Gastrocnemius medialis (tissue), 4 donors: ENCODE results near the gene ZMYM1. TPM values are rescaled to one million over a fixed set of nuclear protein-coding genes. Genes with fewer than 3 reads are reported as not detected.
"Not testable (repeated sequence)": the region's sequence is repeated elsewhere in the genome, so short reads cannot be mapped to it uniquely, and the experiment has no call there.

Source experiments
- ATAC-seq, 2 donors: fragments of 150-250 bp; one replicate each; pipeline ENCODE4 v1.9.1; 2016
- DNase-seq, 2 donors: peaks; one replicate each; pipeline ENCODE4 v3.0.0-alpha.2; 2019
- H3K27ac ChIP-seq, 4 donors: fragments of 200-600 bp; sonication (generic); 1 replicate in 1 of 4; 2 replicates in 3 of 4; pipeline ENCODE4 v1.5.1; 2016 to 2018; ENCODE audit warnings: mild to moderate bottlenecking in 2 of 4, moderate library complexity in 1 of 4
- H3K27me3 ChIP-seq, 3 donors: fragments of 200-600 bp; sonication (generic) in 2 of 3; 1 replicate in 1 of 3; 2 replicates in 2 of 3; pipeline versions ENCODE4 v1.5.1 to v1.6.0; 2016 to 2019; ENCODE audit warnings: mild to moderate bottlenecking in 1 of 3, moderate library complexity in 1 of 3
- H3K36me3 ChIP-seq, 2 donors: fragments of 200-600 bp; sonication (generic) in 1 of 2; one replicate each; pipeline ENCODE4 v1.5.1; 2017 to 2018
- H3K4me1 ChIP-seq, 2 donors: fragments of 200-600 bp; sonication (generic) in 1 of 2; one replicate each; pipeline ENCODE4 v1.5.1; 2016 to 2017; ENCODE audit warnings: mild to moderate bottlenecking in 2 of 2
- H3K4me3 ChIP-seq, 4 donors: fragments of 200-600 bp; sonication (generic) in 3 of 4; 1 replicate in 1 of 4; 2 replicates in 3 of 4; pipeline ENCODE4 v1.5.1; 2016 to 2019; ENCODE audit warnings: mild to moderate bottlenecking in 2 of 4
- H3K9me3 ChIP-seq, 3 donors: fragments of 200-600 bp; sonication (generic) in 2 of 3; 1 replicate in 1 of 3; 2 replicates in 2 of 3; pipeline ENCODE4 v1.5.1; 2016 to 2019
- POLR2A ChIP-seq, 2 donors: fragments of 450-650 bp; IDR thresholded peaks; one replicate each; pipeline ENCODE4 v1.6.1; 2017; ENCODE audit warnings: antibody characterized with exemption in 2 of 2, mild to moderate bottlenecking in 2 of 2, moderate library complexity in 2 of 2
- in situ Hi-C, 4 donors: fragments of 200-750 bp; cut with MboI; loops; one replicate each; pipeline versions ENCODE4 v1.15.0 to v1.8.0; 2017; ENCODE audit warnings: low sequenced_read_pairs in 4 of 4
- intact Hi-C: fragments of 100-400 bp; cut with DNase I; formaldehyde crosslinking; loops from one replicate; pipeline ENCODE4 v1.15.1; 2023; ENCODE audit warnings: low total_unique reads
- total RNA-seq, 4 donors: library from RNA; depleted of rRNA; stranded (reverse); fragments of >200 nt; gene quantifications; one replicate each; pipeline versions ENCODE4 v1.1.0 to v1.2.3, GENCODE V29; 2016
- TF ChIP-seq, protein P1 (sequence below), 5 experiments: fragments of 450-650 bp in 3 of 5; fragments of 200-600 bp in 2 of 5; sonication (generic) in 2 of 5; IDR thresholded peaks in 4 of 5; conservative IDR thresholded peaks in 1 of 5; 1 replicate in 4 of 5; 2 replicates in 1 of 5; pipeline ENCODE4 v1.5.1; 2016 to 2019; ENCODE audit warnings: antibody characterized with exemption in 5 of 5, mild to moderate bottlenecking in 3 of 5, moderate library complexity in 3 of 5

The ZMYM1 gene
- total RNA-seq, 4 donors from 2014 or later = 1.8 to 7.6 (median 3.6) TPM

DNA sequence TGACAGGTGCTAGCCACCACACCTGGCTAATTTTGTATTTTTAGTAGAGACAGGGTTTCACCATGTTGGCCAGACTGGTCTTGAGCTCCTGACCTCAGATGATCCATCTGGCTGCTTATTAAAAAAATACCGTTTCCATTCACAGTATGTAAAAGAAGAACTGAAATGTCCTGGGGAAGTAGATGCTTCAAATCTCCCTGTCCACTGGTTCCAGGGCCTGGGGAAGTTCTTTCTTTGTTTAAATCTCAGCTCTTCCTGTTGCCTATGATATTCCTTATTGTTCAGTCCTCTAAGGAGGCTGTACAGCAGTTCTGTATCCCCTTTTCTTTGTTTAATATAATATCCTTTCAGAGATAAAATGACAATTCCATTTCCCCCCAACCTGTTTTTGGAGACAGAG lies 47.4 kb downstream of the ZMYM1 start:
- ATAC-seq (no peak), DNase-seq (no peak)
- no peaks in the 10 kb centered on the region for H3K36me3 ChIP-seq
- no peak overlapping the region for H3K27ac ChIP-seq
- intact Hi-C loops (no loop called here), in situ Hi-C loops (no loop called here)
- no peak for TF ChIP-seq POLR2A (IDR thresholded peaks at IDR 0.05)
- TF ChIP-seq, protein P1, sequence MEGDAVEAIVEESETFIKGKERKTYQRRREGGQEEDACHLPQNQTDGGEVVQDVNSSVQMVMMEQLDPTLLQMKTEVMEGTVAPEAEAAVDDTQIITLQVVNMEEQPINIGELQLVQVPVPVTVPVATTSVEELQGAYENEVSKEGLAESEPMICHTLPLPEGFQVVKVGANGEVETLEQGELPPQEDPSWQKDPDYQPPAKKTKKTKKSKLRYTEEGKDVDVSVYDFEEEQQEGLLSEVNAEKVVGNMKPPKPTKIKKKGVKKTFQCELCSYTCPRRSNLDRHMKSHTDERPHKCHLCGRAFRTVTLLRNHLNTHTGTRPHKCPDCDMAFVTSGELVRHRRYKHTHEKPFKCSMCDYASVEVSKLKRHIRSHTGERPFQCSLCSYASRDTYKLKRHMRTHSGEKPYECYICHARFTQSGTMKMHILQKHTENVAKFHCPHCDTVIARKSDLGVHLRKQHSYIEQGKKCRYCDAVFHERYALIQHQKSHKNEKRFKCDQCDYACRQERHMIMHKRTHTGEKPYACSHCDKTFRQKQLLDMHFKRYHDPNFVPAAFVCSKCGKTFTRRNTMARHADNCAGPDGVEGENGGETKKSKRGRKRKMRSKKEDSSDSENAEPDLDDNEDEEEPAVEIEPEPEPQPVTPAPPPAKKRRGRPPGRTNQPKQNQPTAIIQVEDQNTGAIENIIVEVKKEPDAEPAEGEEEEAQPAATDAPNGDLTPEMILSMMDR (IDR thresholded peaks at IDR 0.05 in 4 of 5, conservative IDR thresholded peaks at IDR 0.05 in 1 of 5) = no peak
- H3K9me3 ChIP-seq = no peaks in the 10 kb centered on the region
- H3K27me3 ChIP-seq = no peaks in the 10 kb centered on the region
- no peaks in the 10 kb centered on the region for H3K4me1 ChIP-seq
- no peak overlapping the region for H3K4me3 ChIP-seq

DNA sequence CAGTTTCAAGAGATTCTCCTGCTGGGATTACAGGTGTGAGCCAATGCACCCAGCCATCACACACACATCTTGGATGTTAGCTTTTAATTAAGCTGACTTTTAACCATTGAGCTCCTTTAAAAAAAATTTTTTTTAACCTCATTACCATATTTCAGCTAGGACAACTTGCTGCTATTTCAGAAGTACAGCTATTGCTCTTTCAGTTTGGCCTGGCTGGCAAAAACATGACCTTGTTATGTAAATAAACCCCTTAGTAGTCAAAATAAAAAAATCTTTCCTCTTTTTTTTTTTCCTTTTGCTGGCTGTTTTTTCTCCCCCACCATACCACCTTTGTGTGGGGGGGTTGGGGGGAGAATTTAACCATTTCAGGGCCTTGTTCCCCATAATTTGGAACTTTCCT lies 49.9 kb downstream of the ZMYM1 start:
- intact Hi-C loops (no loop called here), in situ Hi-C loops (no loop called here)
- no peaks in the 10 kb centered on the region for H3K9me3 ChIP-seq
- no peaks in the 10 kb centered on the region for H3K36me3 ChIP-seq
- DNase-seq (no peak), ATAC-seq (no peak)
- no peak overlapping the region for H3K4me3 ChIP-seq
- H3K27ac ChIP-seq = no peak overlapping the region
- no peaks in the 10 kb centered on the region for H3K4me1 ChIP-seq
- H3K27me3 ChIP-seq = no peaks in the 10 kb centered on the region
- TF ChIP-seq POLR2A (IDR thresholded peaks at IDR 0.05) = no peak
- TF ChIP-seq, protein P1 (IDR thresholded peaks at IDR 0.05 in 4 of 5, conservative IDR thresholded peaks at IDR 0.05 in 1 of 5) = no peak

- TF ChIP-seq, protein P1 (IDR thresholded peaks at IDR 0.05 in 4 of 5, conservative IDR thresholded peaks at IDR 0.05 in 1 of 5) = no peak
- no peak for TF ChIP-seq POLR2A (IDR thresholded peaks at IDR 0.05)
- no peak overlapping the region for H3K27ac ChIP-seq
- no peaks in the 10 kb centered on the region for H3K4me1 ChIP-seq
- in situ Hi-C loops = no loop called here
- H3K36me3 ChIP-seq = no peaks in the 10 kb centered on the region
- H3K4me3 ChIP-seq = no peak overlapping the region
- DNase-seq = no peak
- ATAC-seq = no peak
- intact Hi-C loops = no loop called here
- no peaks in the 10 kb centered on the region for H3K27me3 ChIP-seq
- no peaks in the 10 kb centered on the region for H3K9me3 ChIP-seq
These were observed 57.6 kb downstream of the ZMYM1 start for GRCh38 chr1:35136780-35137179.

GRCh38 chr1:35137590-35137989 lies 58.4 kb downstream of the ZMYM1 start:
- H3K4me1 ChIP-seq, ATAC-seq, H3K27me3 ChIP-seq, H3K4me3 ChIP-seq, H3K36me3 ChIP-seq, intact Hi-C loops, DNase-seq, in situ Hi-C loops, H3K9me3 ChIP-seq, H3K27ac ChIP-seq: not testable (repeated sequence)

GRCh38 chr1:35142294-35142693 lies 63.1 kb downstream of the ZMYM1 start:
- ATAC-seq, intact Hi-C loops, H3K4me3 ChIP-seq, H3K27ac ChIP-seq, in situ Hi-C loops, H3K9me3 ChIP-seq, H3K4me1 ChIP-seq, DNase-seq, H3K27me3 ChIP-seq, H3K36me3 ChIP-seq: not testable (repeated sequence)

- H3K4me3 ChIP-seq, H3K9me3 ChIP-seq, DNase-seq, H3K27me3 ChIP-seq, ATAC-seq, in situ Hi-C loops, H3K36me3 ChIP-seq, H3K4me1 ChIP-seq, H3K27ac ChIP-seq, intact Hi-C loops: not testable (repeated sequence)
These were observed 63.5 kb downstream of the ZMYM1 start for GRCh38 chr1:35142728-35143127.
